ENCODE results near the gene SPRYD3.

DNA sequence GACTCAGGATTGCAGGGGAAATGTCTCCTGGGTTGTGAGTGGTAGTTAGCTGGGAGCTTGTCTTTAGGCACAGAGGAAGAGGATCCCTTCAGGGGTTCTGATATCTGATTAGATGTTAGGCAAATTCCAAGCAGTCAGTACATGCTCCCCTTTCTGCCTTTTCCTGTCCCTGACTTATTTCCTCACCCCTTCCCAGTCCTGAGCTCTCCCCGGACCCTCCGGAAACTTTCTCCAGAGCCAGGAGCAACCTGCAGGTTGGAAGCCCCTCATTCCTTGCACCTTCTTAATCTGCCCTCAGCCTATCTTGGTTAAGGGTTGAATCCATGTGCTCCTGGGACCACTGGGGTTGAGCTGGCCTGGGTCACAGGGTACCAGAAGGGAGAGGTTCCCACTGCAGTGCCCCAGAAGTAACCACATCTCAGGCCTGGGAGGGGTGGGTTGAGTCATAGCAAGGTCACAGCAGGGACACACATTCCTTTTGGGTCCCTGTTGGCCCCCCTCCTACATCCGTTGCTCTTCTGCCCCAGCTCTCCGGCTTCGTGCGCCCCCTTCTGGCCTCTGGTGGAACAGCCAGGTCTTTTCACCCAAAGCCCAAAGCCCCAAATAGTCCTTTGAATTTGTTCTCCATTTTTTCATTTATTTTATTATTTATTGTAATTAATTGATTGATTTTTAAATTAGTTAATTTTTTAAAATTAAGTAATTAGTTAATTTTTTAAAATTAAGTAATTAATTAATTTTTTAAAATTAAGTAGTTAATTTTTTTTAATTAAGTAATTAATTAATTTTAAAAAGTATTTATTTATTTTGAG lies 20.1 kb upstream of the SPRYD3 start:
- TF ChIP-seq CTCF (IDR thresholded peaks at IDR 0.05; ENCODE audit: low read depth, low read length) = peak; percentile 88
- no peak for TF ChIP-seq EZH2phosphoT487 (IDR thresholded peaks at IDR 0.05; ENCODE audit: low read depth)
